SK-N-MC (cell line): ENCODE measurements around the gene ZNF516.

Experiments used
- DNase-seq: peaks from one replicate; pipeline ENCODE4 v3.0.0-alpha.2; 2011; ENCODE audit warnings: low read depth, low spot score
- H3K27ac ChIP-seq: fragments of 200-600 bp; sonication (generic); 2 replicates; pipeline ENCODE4 v1.5.1; 2016; ENCODE audit warnings: mixed run types
- H3K36me3 ChIP-seq: fragments of 200-600 bp; sonication (generic); 2 replicates; pipeline ENCODE4 v1.6.1; 2017; ENCODE audit warnings: antibody characterized with exemption, low read length, mixed read lengths; ENCODE audit not compliant: insufficient read depth
- H3K4me3 ChIP-seq: fragments of 200-600 bp; sonication (generic); 2 replicates; pipeline ENCODE4 v1.5.1; 2016
- H3K9ac ChIP-seq: fragments of 200-600 bp; sonication (generic); 2 replicates; pipeline ENCODE4 v1.8.0; 2017; ENCODE audit warnings: mixed run types, mixed read lengths; ENCODE audit not compliant: insufficient read length
- H3K9me3 ChIP-seq: fragments of 200-600 bp; sonication (generic); 2 replicates; pipeline ENCODE4 v1.6.1; 2017; ENCODE audit warnings: low read depth, mild to moderate bottlenecking, antibody characterized with exemption, low read length, moderate library complexity, mixed read lengths
- EZH2 ChIP-seq: fragments of 200-600 bp; sonication (generic); IDR thresholded peaks from one replicate; pipeline ENCODE4 v1.6.1; 2017; ENCODE audit warnings: antibody characterized with exemption
- FOXP2 ChIP-seq: optimal IDR thresholded peaks from 2 replicates; pipeline ENCODE3; 2011; ENCODE audit warnings: mild to moderate bottlenecking, moderate library complexity; ENCODE audit not compliant: insufficient read depth; ENCODE audit errors: extremely low read length, control extremely low read depth
- POLR2AphosphoS5 ChIP-seq: IDR thresholded peaks from 2 replicates; pipeline ENCODE4 v1.6.1; 2012; ENCODE audit warnings: mild to moderate bottlenecking, low read depth, low read length, borderline replicate concordance

ZNF516 gene

GRCh38 chr18:76459687-76460350, 35.2 kb downstream of the ZNF516 start:
- Histone ChIP-seq H3K36me3 (no peaks in the 10 kb centered on the region; the same call in 1 of the 2 replicates), H3K4me3 (no peak overlapping the region), H3K27ac (no peak overlapping the region), H3K9ac (no peak overlapping the region), H3K9me3 (no peaks in the 10 kb centered on the region)
- no peak for TF ChIP-seq EZH2
- TF ChIP-seq POLR2AphosphoS5 = no peak
- TF ChIP-seq FOXP2 = no peak
- no peak for DNase-seq

DNA sequence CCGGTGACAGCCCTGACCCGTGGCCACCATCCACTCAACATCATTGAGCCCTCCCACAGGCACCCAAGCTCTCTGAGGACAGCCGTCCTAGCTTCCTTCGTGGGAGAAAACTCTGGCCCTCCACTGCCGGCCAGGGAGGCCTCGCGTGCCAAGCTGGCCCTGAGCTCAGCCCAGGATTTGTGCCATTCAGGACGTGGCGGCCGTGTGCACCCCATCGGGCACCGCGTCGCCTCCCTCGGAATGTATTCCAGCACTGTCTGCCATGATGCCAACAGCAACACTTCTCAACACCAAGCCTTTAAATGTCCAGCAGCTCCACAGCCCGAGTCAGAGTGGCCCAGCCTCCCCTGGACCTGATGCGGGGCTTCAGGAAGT, 35.7 kb downstream of the ZNF516 start:
- Histone ChIP-seq H3K4me3 (no peak overlapping the region), H3K27ac (no peak overlapping the region), H3K9ac (no peak overlapping the region), H3K36me3 (no peaks in the 10 kb centered on the region; the same call in 1 of the 2 replicates), H3K9me3 (no peaks in the 10 kb centered on the region)
- no peak for DNase-seq
- TF ChIP-seq FOXP2 (no peak), EZH2 (no peak), POLR2AphosphoS5 (no peak)

- no peak overlapping the region for H3K27ac ChIP-seq
- no peaks in the 10 kb centered on the region; the same call in 1 of the 2 replicates for H3K36me3 ChIP-seq
- H3K4me3 ChIP-seq = no peak overlapping the region
- no peaks in the 10 kb centered on the region for H3K9me3 ChIP-seq
- no peak for DNase-seq
- TF ChIP-seq POLR2AphosphoS5 = no peak
- no peak for TF ChIP-seq FOXP2
- TF ChIP-seq EZH2 = no peak
- no peak overlapping the region for H3K9ac ChIP-seq
These were observed 36.3 kb downstream of the ZNF516 start for GRCh38 chr18:76458522-76459311.

DNA sequence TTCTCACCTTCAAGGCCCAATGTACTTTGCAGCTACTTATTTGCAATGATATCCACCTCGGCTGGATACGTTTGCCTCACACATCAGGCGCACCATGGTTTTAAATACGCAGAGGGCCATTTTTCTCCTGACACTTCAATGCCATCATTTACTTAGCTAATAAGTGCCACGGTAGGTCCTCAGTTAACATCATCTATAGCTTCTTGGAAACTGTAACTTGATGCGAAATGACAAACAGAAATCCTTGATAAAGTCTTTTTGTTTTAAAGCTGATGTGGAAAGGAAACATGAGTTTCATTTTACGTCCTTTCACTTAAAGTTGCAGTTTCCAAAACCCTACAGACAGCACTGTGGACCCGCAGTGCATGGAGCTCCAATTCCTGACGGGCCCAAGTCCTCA, 37.1 kb downstream of the ZNF516 start:
- TF ChIP-seq FOXP2 = no peak
- TF ChIP-seq POLR2AphosphoS5 = no peak
- no peak for TF ChIP-seq EZH2
- Histone ChIP-seq H3K36me3 (no peaks in the 10 kb centered on the region; the same call in 1 of the 2 replicates), H3K9me3 (no peaks in the 10 kb centered on the region), H3K9ac (no peak overlapping the region), H3K27ac (no peak overlapping the region), H3K4me3 (no peak overlapping the region)
- no peak for DNase-seq

DNA sequence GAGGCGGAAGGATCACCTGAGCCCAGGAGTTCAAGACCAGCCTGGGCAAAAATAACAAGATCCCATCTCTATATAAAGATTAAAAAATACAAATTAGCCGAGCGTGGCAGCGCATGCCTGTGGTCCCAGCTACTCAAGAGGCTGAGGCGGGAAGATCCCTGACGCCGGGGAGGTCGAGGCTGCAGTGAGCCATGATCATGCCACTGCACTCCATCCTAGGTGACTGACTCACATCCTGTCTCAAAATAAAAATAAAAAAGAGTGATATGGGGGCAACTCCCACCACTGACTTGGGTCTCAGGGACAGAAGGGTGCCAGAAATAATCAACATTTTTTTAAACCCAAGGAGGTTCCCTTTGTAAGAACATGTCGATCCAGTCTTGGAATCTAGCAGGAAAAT, 37.6 kb downstream of the ZNF516 start:
- TF ChIP-seq POLR2AphosphoS5 (no peak), FOXP2 (no peak)
- H3K36me3 ChIP-seq = no peaks in the 10 kb centered on the region; the same call in 1 of the 2 replicates
- H3K9ac ChIP-seq = no peak overlapping the region
- H3K9me3 ChIP-seq = no peaks in the 10 kb centered on the region
- no peak overlapping the region for H3K4me3 ChIP-seq
- DNase-seq = no peak
- H3K27ac ChIP-seq = no peak overlapping the region

- TF ChIP-seq POLR2AphosphoS5 (no peak), EZH2 (no peak), FOXP2 (no peak)
- H3K9me3 ChIP-seq = no peaks in the 10 kb centered on the region
- DNase-seq = no peak
- H3K9ac ChIP-seq = no peak overlapping the region
- no peak overlapping the region for H3K4me3 ChIP-seq
- H3K27ac ChIP-seq = no peak overlapping the region
- no peaks in the 10 kb centered on the region; the same call in 1 of the 2 replicates for H3K36me3 ChIP-seq
These were observed 38.2 kb downstream of the ZNF516 start for GRCh38 chr18:76456823-76457222.

GRCh38 chr18:76456018-76456750, 38.9 kb downstream of the ZNF516 start:
- Histone ChIP-seq H3K9me3 (no peaks in the 10 kb centered on the region), H3K9ac (no peak overlapping the region), H3K4me3 (no peak overlapping the region), H3K36me3 (no peaks in the 10 kb centered on the region; the same call in 1 of the 2 replicates), H3K27ac (no peak overlapping the region)
- TF ChIP-seq FOXP2 (no peak), EZH2 (no peak), POLR2AphosphoS5 (no peak)
- no peak for DNase-seq
